Stimulated activated CD8-positive, alpha-beta memory T cell treated with anti-CD3 and anti-CD28 coated beads, Interleukin-12 subunit alpha, Interleukin-12 subunit beta, amount 100 ng/mL, for 1 hour (primary cell): ENCODE measurements around the gene RMDN3.

Experiments
- DNase-seq: peaks from one replicate; pipeline ENCODE4 v3.0.0-alpha.2; 2020; ENCODE audit warnings: low read depth

RMDN3 gene, protein sequence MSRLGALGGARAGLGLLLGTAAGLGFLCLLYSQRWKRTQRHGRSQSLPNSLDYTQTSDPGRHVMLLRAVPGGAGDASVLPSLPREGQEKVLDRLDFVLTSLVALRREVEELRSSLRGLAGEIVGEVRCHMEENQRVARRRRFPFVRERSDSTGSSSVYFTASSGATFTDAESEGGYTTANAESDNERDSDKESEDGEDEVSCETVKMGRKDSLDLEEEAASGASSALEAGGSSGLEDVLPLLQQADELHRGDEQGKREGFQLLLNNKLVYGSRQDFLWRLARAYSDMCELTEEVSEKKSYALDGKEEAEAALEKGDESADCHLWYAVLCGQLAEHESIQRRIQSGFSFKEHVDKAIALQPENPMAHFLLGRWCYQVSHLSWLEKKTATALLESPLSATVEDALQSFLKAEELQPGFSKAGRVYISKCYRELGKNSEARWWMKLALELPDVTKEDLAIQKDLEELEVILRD

GRCh38 chr15:40754883-40755811 lies at the start of gene RMDN3:
Gene RMDN3, minus strand, starts transcription at chr15:40755254. Its CDS starts 471 bp downstream, at chr15:40754783.
- DNase-seq, result peak; percentile 83

DNA sequence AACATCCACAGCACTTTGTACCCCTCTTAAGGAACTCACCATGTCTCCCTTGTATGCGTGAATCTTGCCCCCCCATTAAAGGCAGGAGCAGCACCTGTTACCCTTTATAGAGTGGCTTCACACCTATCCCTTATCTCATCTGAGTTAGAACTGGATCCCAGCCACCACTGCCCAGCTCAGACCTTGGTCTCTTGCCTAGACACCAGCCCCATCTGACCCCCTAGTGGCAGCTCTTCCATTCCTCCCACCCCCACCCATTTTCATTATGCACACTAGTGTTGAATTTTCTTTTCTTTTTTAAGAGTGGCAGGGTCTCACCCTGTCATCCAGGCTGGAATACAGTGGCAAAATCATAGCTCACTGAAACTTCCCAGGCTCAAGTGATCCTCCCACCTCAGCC lies 48.6 kb upstream of the RMDN3 start:
- no peak for DNase-seq

DNA sequence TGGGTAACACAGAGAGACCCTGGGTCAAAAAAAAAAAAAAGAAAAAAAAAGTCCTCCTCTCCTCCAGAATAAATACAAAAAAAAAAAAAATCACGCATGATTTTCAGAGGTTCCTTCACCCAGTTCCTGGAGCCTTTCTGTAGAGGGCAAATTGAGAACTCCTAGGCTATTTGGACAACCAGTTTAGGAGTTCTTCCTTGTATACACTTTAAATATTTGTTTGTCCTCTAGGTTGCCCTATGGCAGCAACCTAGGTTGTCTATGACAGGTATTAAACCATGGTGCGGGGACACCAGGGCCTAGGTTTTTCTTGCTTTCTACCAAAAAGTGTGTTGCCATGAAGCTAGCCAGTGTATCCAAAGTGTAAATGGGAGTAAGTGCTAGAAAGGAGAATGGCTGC lies 48.0 kb upstream of the RMDN3 start:
- no peak for DNase-seq

DNA sequence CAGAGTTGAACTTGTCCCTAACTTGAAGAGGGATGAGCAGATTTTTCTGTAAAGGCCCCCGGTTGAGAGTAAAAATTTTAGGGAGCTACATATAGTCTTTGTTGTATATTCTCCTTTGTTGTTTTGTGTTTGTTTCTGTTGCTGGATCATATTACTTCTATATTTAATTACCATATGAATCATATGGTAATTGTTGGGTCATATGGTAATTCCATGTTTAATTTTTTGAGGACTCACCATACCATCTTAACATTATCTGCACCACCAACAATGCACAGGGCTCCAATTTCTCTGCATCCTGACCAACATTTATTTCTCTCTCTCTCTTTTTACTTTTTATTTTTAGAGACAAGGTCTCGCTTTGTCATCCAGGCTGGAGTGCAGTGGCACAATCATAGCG lies 44.5 kb upstream of the RMDN3 start:
- no peak for DNase-seq

GRCh38 chr15:40796512-40796911 lies 41.5 kb upstream of the RMDN3 start:
- no peak for DNase-seq

DNA sequence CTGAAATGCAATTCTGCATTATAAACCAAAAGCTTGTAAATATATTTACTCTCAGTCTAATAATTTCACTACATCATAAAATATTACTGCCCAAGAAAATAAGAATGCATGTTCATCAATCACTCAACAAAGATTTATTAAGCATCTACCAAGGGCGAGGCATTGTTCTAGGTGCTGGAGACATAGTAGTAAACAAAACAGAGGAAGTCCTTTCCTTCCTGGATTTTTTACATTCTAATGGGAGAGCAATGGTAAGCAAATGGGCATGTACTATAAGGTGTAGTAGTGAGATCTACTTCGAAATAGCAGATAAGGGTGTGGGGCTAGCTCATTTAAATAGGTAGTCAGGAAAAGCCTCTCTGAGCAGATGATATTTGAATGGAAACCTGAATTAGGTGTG lies 41.0 kb upstream of the RMDN3 start:
- DNase-seq, result no peak

- DNase-seq, result no peak
Observed at GRCh38 chr15:40793216-40793989, 38.3 kb upstream of the RMDN3 start.

GRCh38 chr15:40792394-40792793 lies 37.3 kb upstream of the RMDN3 start:
- no peak for DNase-seq

DNA sequence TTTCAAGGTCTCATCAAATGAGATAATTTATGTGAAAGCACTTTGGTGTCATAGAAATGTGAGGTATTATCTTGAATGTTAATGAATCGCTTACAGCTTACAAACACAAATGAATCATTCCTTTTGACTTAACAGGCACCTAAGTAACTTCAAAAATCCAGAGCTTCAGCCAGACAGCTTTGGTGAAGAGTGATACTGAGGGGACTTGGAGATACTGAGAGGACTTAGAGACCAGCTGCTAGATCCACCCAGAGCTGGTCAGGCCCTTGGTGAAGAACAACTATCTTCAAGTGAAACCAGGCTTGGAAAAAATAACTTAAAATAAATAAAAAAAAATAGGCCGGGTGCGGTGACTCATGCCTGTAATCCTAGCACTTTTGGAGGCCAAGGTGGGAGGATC lies 35.7 kb upstream of the RMDN3 start:
- no peak for DNase-seq

DNA sequence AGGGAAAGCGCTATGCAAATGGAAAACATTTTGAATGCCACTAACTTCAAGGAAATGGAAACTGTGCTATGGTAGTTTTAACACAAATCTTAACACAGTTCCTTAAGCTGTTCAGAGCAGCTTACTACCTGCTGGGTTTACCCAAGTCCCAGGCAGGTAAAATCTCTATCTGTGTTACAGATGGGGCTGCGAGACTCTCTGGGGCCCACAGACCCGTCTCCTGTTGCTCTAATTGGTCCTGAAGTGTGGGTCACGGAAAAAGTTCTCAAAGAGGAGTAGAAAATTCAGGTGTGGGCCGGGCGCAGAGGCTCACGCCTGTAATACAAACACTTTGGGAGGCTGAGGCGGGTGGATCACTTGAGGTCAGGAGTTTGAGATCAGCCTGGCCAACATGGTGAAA lies 34.9 kb upstream of the RMDN3 start:
- DNase-seq, result no peak

DNA sequence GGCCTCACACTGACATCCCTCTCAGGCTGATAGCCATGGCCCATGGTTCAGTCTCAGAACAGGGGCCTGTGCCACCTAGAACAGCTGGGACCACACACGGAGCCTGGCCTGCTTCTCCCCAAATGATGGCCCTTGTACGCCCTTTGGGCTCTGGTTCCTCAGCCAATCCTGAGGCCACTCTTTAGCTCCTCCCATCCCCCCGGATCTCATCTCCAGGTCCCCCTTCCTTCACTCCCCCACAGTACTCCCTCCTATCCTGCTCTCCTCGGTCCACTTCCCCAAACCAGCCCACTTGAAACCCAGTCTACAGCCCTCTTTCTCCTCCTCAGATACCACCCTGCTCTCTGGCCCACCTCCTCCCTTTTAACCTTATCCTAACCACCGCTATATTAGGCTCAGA lies 34.1 kb upstream of the RMDN3 start:
- DNase-seq, result no peak

GRCh38 chr15:40787991-40788390 lies 32.9 kb upstream of the RMDN3 start:
- no peak for DNase-seq

DNA sequence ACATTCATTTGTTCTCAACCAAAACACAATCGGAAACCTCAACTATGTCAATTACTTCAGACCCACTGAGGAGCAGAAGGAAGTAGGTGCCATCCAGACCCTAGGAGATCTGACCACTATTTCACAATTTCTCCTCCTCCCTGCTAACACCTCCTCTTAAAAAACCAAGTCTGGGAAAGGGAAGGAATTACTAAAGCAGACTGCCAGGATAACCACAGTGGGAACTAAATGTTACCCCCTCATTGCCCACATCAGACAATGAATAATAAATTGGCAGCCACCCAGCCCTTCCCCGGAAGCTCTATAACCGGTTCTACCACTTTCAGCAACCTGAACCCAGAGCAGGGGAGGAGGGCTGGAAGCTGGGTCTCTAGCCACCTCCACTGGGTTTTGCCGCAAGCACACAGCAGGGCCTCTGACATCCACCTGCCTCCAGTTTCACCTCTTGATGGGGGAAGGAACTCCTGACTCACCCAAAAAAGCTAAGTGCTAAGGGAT lies 32.3 kb upstream of the RMDN3 start:
- DNase-seq, result no peak

- no peak for DNase-seq
Observed at GRCh38 chr15:40785814-40786213, 30.8 kb upstream of the RMDN3 start.

- no peak for DNase-seq
Observed at GRCh38 chr15:40785164-40785563, 30.1 kb upstream of the RMDN3 start.

DNA sequence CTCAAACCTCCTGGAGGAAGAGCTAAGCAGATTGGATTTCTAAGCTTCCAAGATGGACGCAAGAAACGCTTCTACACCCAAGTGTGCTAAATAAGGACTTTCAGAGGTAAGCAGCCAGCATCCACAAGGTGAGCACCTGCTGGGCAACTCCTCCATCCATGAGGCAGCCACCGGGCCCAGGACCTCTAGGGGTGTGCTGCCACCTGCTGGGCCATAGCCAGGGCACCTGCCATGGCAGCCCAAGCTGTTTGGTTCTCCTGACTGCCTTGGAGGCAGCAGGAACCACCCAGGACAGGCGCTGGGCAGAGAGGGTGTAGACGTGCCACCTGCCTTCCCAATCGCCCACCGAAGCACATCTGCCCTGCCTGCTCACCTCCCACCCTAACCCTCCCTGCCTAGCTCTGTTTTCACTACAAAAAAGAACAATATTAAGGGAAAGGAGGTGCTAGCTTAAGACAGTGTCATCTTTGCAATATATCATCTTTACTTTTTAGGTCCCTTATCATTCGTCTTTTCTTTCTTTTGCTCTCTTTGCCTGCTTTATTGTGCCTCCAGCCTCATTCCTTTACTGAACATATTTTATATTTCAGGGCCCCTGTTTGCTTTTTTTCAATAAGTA lies 27.7 kb upstream of the RMDN3 start:
- peak; percentile 65 for DNase-seq

- no peak for DNase-seq
Observed at GRCh38 chr15:40776537-40777141, 21.6 kb upstream of the RMDN3 start.

DNA sequence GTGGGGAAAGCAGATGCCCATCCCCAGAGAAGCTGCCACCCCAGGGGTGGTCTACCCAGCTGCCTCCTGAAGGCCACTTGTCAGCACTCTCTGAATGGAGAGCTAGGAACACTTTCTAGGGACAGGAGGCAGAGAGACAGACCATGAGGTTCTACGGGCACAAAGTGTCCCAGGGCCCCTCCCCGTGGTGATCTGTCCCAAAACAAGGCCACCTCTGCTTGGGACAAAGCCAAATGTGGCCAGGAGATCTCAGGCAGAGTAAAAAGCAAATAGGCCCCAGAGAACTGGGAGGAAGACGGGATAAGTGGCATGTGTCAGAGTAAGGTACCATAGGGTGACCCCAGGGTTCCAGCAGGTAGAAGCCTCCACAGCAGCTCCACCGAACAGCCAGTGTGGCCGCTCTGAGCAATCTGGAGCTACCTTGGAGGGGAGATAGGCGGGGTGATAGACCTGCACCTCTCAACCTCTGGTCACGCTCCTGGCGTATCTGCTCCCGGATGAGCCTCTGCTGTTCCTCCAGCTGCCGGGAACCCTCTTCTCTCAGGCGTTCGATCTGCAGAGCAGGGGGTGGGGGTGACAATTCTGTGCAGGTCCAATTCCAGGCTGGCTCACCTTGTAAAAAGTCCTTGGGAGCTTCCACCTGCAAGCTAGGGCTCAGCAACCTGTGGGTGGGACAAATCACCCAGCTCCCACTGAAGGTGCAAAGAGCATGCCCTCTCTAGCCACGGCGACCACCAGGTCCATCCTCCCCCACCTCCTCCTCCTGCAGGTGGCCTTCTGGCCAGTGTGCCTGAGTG lies 20.9 kb upstream of the RMDN3 start:
- DNase-seq, result no peak

DNA sequence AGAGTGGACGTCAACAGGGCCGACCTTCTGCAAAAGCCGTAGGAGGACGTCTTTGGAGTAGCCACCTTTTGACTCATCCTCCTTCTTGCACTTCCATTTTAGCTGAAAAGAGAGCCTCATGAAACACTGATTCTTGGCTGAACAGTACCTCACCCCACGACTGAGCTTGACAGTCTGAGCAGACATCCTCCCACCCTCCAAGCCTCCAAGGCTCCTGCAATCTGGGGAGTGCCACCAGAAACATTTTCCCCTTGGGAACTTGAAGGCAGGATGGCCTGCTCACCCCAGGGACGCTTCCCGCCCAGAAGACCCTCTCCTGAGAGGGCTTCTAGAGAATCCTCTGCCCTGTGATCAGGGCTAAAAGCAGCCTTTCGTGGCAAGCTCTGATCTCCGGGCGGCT lies 20.0 kb upstream of the RMDN3 start:
- no peak for DNase-seq

GRCh38 chr15:40773902-40774301 lies 18.8 kb upstream of the RMDN3 start:
- no peak for DNase-seq
